Coronary artery (tissue), 2 donors: ENCODE data around the gene SPATA1.
"Not testable (repeated sequence)": the region's sequence is repeated elsewhere in the genome, so short reads cannot be mapped to it uniquely, and the experiment has no call there.

ENCODE experiments used
- DNase-seq: peaks from one replicate; pipeline ENCODE4 v3.0.0-alpha.2; 2017; ENCODE audit warnings: low spot score
- H3K27ac ChIP-seq, 2 donors: fragments of 200-600 bp; sonication (generic); one replicate each; pipeline ENCODE4 v1.5.1; 2016 to 2019
- H3K4me3 ChIP-seq: fragments of 200-600 bp; sonication (generic); 2 replicates; pipeline ENCODE4 v1.5.1; 2016; ENCODE audit warnings: mild to moderate bottlenecking, moderate library complexity
- CTCF ChIP-seq: fragments of 200-600 bp; sonication (generic); IDR thresholded peaks from one replicate; pipeline ENCODE4 v1.5.1; 2019; ENCODE audit warnings: antibody characterized with exemption

Gene SPATA1

GRCh38 chr1:84585803-84586202 is 79.6 kb downstream of the SPATA1 start:
- TF ChIP-seq CTCF, result no peak
- Histone ChIP-seq H3K4me3 (no peak overlapping the region), H3K27ac (no peak overlapping the region)
- DNase-seq, result no peak

GRCh38 chr1:84587099-84587498 is 80.9 kb downstream of the SPATA1 start:
- no peak overlapping the region for H3K4me3 ChIP-seq
- TF ChIP-seq CTCF, result no peak
- no peak overlapping the region for H3K27ac ChIP-seq
- no peak for DNase-seq

GRCh38 chr1:84594959-84595358 is 88.8 kb downstream of the SPATA1 start:
- DNase-seq, result not testable (repeated sequence)

GRCh38 chr1:84597011-84597410 is 90.8 kb downstream of the SPATA1 start:
- H3K4me3 ChIP-seq, result no peak overlapping the region
- H3K27ac ChIP-seq, result no peak overlapping the region
- TF ChIP-seq CTCF, result no peak
- DNase-seq, result no peak

More at GRCh38 chr1:84594959-84595358, 88.8 kb downstream of the SPATA1 start:
- H3K27ac ChIP-seq, H3K4me3 ChIP-seq: not testable (repeated sequence)

GRCh38 chr1:84598418-84598817 is 92.2 kb downstream of the SPATA1 start:
- Histone ChIP-seq H3K27ac (peak overlapping the region in 1 of 2 donors; percentile 67), H3K4me3 (no peak overlapping the region)
- no peak for DNase-seq
- TF ChIP-seq CTCF, result no peak

- H3K4me3 ChIP-seq, result no peak overlapping the region
- peak overlapping the region; percentile 65 to 67 for H3K27ac ChIP-seq
- no peak for TF ChIP-seq CTCF
- no peak for DNase-seq
Measured at GRCh38 chr1:84598846-84599741, 92.9 kb downstream of the SPATA1 start.

GRCh38 chr1:84600796-84601195 is 94.6 kb downstream of the SPATA1 start:
- DNase-seq, result no peak
- no peak for TF ChIP-seq CTCF
- no peak overlapping the region for H3K27ac ChIP-seq

More at GRCh38 chr1:84600796-84601195, 94.6 kb downstream of the SPATA1 start:
- H3K4me3 ChIP-seq, result no peak overlapping the region
